SJSA1 (cell line): ENCODE measurements around the gene TGFBR3. TPM values are rescaled to one million over a fixed set of nuclear protein-coding genes. Genes with fewer than 3 reads are reported as not detected.

Experiments
- DNase-seq, 2 experiments: peaks; one replicate each; pipeline ENCODE4 v3.0.0-alpha.2; 2015 to 2020; ENCODE audit warnings: low spot score in 2 of 2, low read depth in 1 of 2
- H3K27ac ChIP-seq: fragments of 250-450 bp; sonication (Bioruptor Pico); 2 replicates; pipeline ENCODE4 v1.5.1; 2020; ENCODE audit warnings: mild to moderate bottlenecking, moderate library complexity
- H3K27me3 ChIP-seq: fragments of 250-450 bp; sonication (Bioruptor Pico); replicated peaks from 2 replicates; pipeline ENCODE4 v1.5.1; 2020; ENCODE audit warnings: mild to moderate bottlenecking, moderate library complexity
- H3K36me3 ChIP-seq: fragments of 250-450 bp; sonication (Bioruptor Pico); 2 replicates; pipeline ENCODE4 v1.5.1; 2020; ENCODE audit warnings: mild to moderate bottlenecking
- H3K4me1 ChIP-seq: fragments of 250-450 bp; sonication (Bioruptor Pico); replicated peaks from 2 replicates; pipeline ENCODE4 v1.6.1; 2021; ENCODE audit warnings: mild to moderate bottlenecking
- H3K4me3 ChIP-seq: fragments of 250-450 bp; sonication (Bioruptor Pico); 2 replicates; pipeline ENCODE4 v1.5.1; 2020; ENCODE audit warnings: mild to moderate bottlenecking
- H3K9me3 ChIP-seq: fragments of 250-450 bp; sonication (Bioruptor Pico); replicated peaks from 2 replicates; pipeline ENCODE4 v1.5.1; 2020; ENCODE audit warnings: mild to moderate bottlenecking
- total RNA-seq: library from RNA; depleted of rRNA; stranded (reverse); fragments of >200 nt; shearing (Covaris generic); gene quantifications from 2 replicates; pipeline ENCODE4 v1.2.3, GENCODE V29; 2014

Gene TGFBR3
- total RNA-seq, 1 experiment from 2014 or later, result 8.8 TPM

- Histone ChIP-seq H3K4me1 (no peaks in the 10 kb centered on the region), H3K27ac (no peak overlapping the region), H3K9me3 (no peaks in the 10 kb centered on the region), H3K36me3 (no peaks in the 10 kb centered on the region), H3K27me3 (no peaks in the 10 kb centered on the region), H3K4me3 (no peak overlapping the region)
- DNase-seq, result no peak
Observed at GRCh38 chr1:91687452-91687851, 198.5 kb downstream of the TGFBR3 start.

- Histone ChIP-seq H3K9me3 (no peaks in the 10 kb centered on the region), H3K36me3 (no peaks in the 10 kb centered on the region), H3K4me1 (no peaks in the 10 kb centered on the region), H3K27ac (no peak overlapping the region), H3K4me3 (no peak overlapping the region), H3K27me3 (no peaks in the 10 kb centered on the region)
- DNase-seq, result no peak
Observed at GRCh38 chr1:91685994-91686393, 200.0 kb downstream of the TGFBR3 start.

- no peaks in the 10 kb centered on the region for H3K27me3 ChIP-seq
- DNase-seq, result no peak
- H3K9me3 ChIP-seq, result no peaks in the 10 kb centered on the region
- H3K36me3 ChIP-seq, result no peaks in the 10 kb centered on the region
- no peak overlapping the region for H3K27ac ChIP-seq
- no peak overlapping the region for H3K4me3 ChIP-seq
- no peaks in the 10 kb centered on the region for H3K4me1 ChIP-seq
Observed at GRCh38 chr1:91684481-91685196, 201.3 kb downstream of the TGFBR3 start.

- Histone ChIP-seq H3K9me3 (no peaks in the 10 kb centered on the region), H3K4me3 (no peak overlapping the region), H3K36me3 (no peaks in the 10 kb centered on the region), H3K4me1 (no peaks in the 10 kb centered on the region), H3K27ac (no peak overlapping the region), H3K27me3 (no peaks in the 10 kb centered on the region)
- no peak for DNase-seq
Observed at GRCh38 chr1:91683598-91683951, 202.4 kb downstream of the TGFBR3 start.

GRCh38 chr1:91682882-91683597, 202.9 kb downstream of the TGFBR3 start:
- Histone ChIP-seq H3K4me1 (no peaks in the 10 kb centered on the region), H3K4me3 (no peak overlapping the region), H3K9me3 (no peaks in the 10 kb centered on the region), H3K27ac (no peak overlapping the region), H3K36me3 (no peaks in the 10 kb centered on the region), H3K27me3 (no peaks in the 10 kb centered on the region)
- no peak for DNase-seq

- Histone ChIP-seq H3K4me3 (no peak overlapping the region), H3K27ac (no peak overlapping the region), H3K4me1 (no peaks in the 10 kb centered on the region), H3K9me3 (no peaks in the 10 kb centered on the region), H3K27me3 (no peaks in the 10 kb centered on the region), H3K36me3 (no peaks in the 10 kb centered on the region)
- DNase-seq, result no peak
Observed at GRCh38 chr1:91680556-91681155, 205.3 kb downstream of the TGFBR3 start.

- Histone ChIP-seq H3K27me3 (no peaks in the 10 kb centered on the region), H3K27ac (no peak overlapping the region), H3K4me1 (no peaks in the 10 kb centered on the region), H3K9me3 (no peaks in the 10 kb centered on the region), H3K4me3 (no peak overlapping the region), H3K36me3 (no peaks in the 10 kb centered on the region)
- DNase-seq, result no peak
Observed at GRCh38 chr1:91679446-91679845, 206.5 kb downstream of the TGFBR3 start.

- H3K27me3 ChIP-seq, result no peaks in the 10 kb centered on the region
- H3K4me3 ChIP-seq, result no peak overlapping the region
- H3K36me3 ChIP-seq, result no peaks in the 10 kb centered on the region
- H3K9me3 ChIP-seq, result no peaks in the 10 kb centered on the region
- no peak for DNase-seq
- no peak overlapping the region for H3K27ac ChIP-seq
- H3K4me1 ChIP-seq, result no peaks in the 10 kb centered on the region
Observed at GRCh38 chr1:91676030-91676429, 209.9 kb downstream of the TGFBR3 start.

- Histone ChIP-seq H3K4me3 (no peak overlapping the region), H3K27me3 (no peaks in the 10 kb centered on the region), H3K4me1 (no peaks in the 10 kb centered on the region), H3K9me3 (no peaks in the 10 kb centered on the region), H3K36me3 (no peaks in the 10 kb centered on the region), H3K27ac (no peak overlapping the region)
- no peak for DNase-seq
Observed at GRCh38 chr1:91674107-91674506, 211.8 kb downstream of the TGFBR3 start.

- no peaks in the 10 kb centered on the region for H3K36me3 ChIP-seq
- no peaks in the 10 kb centered on the region for H3K9me3 ChIP-seq
- no peak for DNase-seq
- no peaks in the 10 kb centered on the region for H3K4me1 ChIP-seq
- no peak overlapping the region for H3K4me3 ChIP-seq
- no peak overlapping the region for H3K27ac ChIP-seq
- H3K27me3 ChIP-seq, result no peaks in the 10 kb centered on the region
Observed at GRCh38 chr1:91673613-91674012, 212.3 kb downstream of the TGFBR3 start.

GRCh38 chr1:91672601-91673161, 213.3 kb downstream of the TGFBR3 start:
- no peak for DNase-seq
- Histone ChIP-seq H3K36me3 (no peaks in the 10 kb centered on the region), H3K27me3 (no peaks in the 10 kb centered on the region), H3K4me3 (no peak overlapping the region), H3K27ac (no peak overlapping the region), H3K9me3 (no peaks in the 10 kb centered on the region), H3K4me1 (no peaks in the 10 kb centered on the region)

- H3K9me3 ChIP-seq, result no peaks in the 10 kb centered on the region
- H3K27me3 ChIP-seq, result no peaks in the 10 kb centered on the region
- no peaks in the 10 kb centered on the region for H3K36me3 ChIP-seq
- H3K4me1 ChIP-seq, result no peaks in the 10 kb centered on the region
- no peak for DNase-seq
- no peak overlapping the region for H3K27ac ChIP-seq
- no peak overlapping the region for H3K4me3 ChIP-seq
Observed at GRCh38 chr1:91670781-91671180, 215.2 kb downstream of the TGFBR3 start.

GRCh38 chr1:91669584-91670350, 216.2 kb downstream of the TGFBR3 start:
- no peak overlapping the region for H3K27ac ChIP-seq
- H3K9me3 ChIP-seq, result no peaks in the 10 kb centered on the region
- no peak for DNase-seq
- no peaks in the 10 kb centered on the region for H3K36me3 ChIP-seq
- no peaks in the 10 kb centered on the region for H3K27me3 ChIP-seq
- no peaks in the 10 kb centered on the region for H3K4me1 ChIP-seq
- H3K4me3 ChIP-seq, result no peak overlapping the region
